HEK293T (cell line): ENCODE measurements around the gene PLEKHM2.

Experiments
- ARNT ChIP-seq: fragments of 450-650 bp; IDR thresholded peaks from 2 replicates; pipeline ENCODE4 v1.6.1; 2017; ENCODE audit warnings: mild to moderate bottlenecking
- CTBP1 ChIP-seq: fragments of 450-650 bp; IDR thresholded peaks from 2 replicates; pipeline ENCODE4 v1.6.1; 2016; ENCODE audit warnings: borderline replicate concordance
- ELF4 ChIP-seq: fragments of 450-650 bp; IDR thresholded peaks from 2 replicates; pipeline ENCODE4 v1.6.1; 2017; ENCODE audit warnings: antibody characterized with exemption
- FOXA1 ChIP-seq: fragments of 450-650 bp; IDR thresholded peaks from 2 replicates; pipeline ENCODE4 v1.6.1; 2016; ENCODE audit warnings: mild to moderate bottlenecking
- FOXK2 ChIP-seq: fragments of 450-650 bp; IDR thresholded peaks from 2 replicates; pipeline ENCODE4 v1.6.1; 2016; ENCODE audit warnings: mild to moderate bottlenecking
- FOXM1 ChIP-seq: fragments of 450-650 bp; IDR thresholded peaks from 2 replicates; pipeline ENCODE4 v1.6.1; 2017; ENCODE audit warnings: mild to moderate bottlenecking, borderline replicate concordance
- LEF1 ChIP-seq: fragments of 450-650 bp; IDR thresholded peaks from 2 replicates; pipeline ENCODE4 v1.6.1; 2017; ENCODE audit warnings: mild to moderate bottlenecking, borderline replicate concordance
- NFRKB ChIP-seq: fragments of 450-650 bp; IDR thresholded peaks from 2 replicates; pipeline ENCODE4 v1.6.1; 2016; ENCODE audit warnings: mild to moderate bottlenecking, moderate library complexity
- SP1 ChIP-seq: fragments of 450-650 bp; IDR thresholded peaks from 2 replicates; pipeline ENCODE4 v1.6.1; 2017
- SUZ12 ChIP-seq: fragments of 450-650 bp; IDR thresholded peaks from 2 replicates; pipeline ENCODE4 v1.6.1; 2016; ENCODE audit warnings: mild to moderate bottlenecking
- TARDBP ChIP-seq: fragments of 450-650 bp; IDR thresholded peaks from 2 replicates; pipeline ENCODE4 v1.6.1; 2016
- ZNF384 ChIP-seq: fragments of 450-650 bp; IDR thresholded peaks from 2 replicates; pipeline ENCODE4 v1.6.1; 2016
- TF ChIP-seq, protein P1 (sequence below): fragments of 450-650 bp; IDR thresholded peaks from 2 replicates; pipeline ENCODE4 v1.6.1; 2016

DNA sequence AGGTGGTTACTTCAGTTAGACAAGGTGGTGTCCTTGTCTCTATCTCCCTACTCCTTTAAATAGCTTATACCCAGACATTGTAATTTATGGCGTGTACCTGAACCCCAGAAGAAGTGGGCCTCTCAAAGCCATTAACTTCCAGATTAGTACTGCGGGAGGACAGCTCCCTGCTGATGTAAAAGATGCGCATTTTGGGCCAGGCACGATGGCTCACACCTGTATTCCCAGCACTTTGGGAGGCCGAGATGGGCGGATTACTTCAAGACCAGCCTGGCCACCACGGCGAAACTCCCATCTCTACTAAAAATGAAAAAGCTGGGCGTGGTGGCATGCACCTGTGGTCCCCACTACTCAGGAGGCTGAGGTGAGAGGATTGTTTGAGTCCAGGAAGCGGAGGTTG is 15.0 kb upstream of the PLEKHM2 start:
- TF ChIP-seq, protein P1, sequence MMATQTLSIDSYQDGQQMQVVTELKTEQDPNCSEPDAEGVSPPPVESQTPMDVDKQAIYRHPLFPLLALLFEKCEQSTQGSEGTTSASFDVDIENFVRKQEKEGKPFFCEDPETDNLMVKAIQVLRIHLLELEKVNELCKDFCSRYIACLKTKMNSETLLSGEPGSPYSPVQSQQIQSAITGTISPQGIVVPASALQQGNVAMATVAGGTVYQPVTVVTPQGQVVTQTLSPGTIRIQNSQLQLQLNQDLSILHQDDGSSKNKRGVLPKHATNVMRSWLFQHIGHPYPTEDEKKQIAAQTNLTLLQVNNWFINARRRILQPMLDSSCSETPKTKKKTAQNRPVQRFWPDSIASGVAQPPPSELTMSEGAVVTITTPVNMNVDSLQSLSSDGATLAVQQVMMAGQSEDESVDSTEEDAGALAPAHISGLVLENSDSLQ = no peak
- no peak for TF ChIP-seq FOXM1
- TF ChIP-seq LEF1 = no peak
- TF ChIP-seq ARNT = no peak
- no peak for TF ChIP-seq TARDBP
- no peak for TF ChIP-seq FOXK2
- no peak for TF ChIP-seq SUZ12
- TF ChIP-seq FOXA1 = no peak
- no peak for TF ChIP-seq NFRKB
- no peak for TF ChIP-seq SP1
- no peak for TF ChIP-seq ELF4
- TF ChIP-seq ZNF384 = no peak
- no peak for TF ChIP-seq CTBP1
